ENCODE measurements around the gene CHST9.
A peak's percentile ranks its signal among the peaks of the same experiment; 100 is the strongest.
"Not testable (repeated sequence)": the region's sequence is repeated elsewhere in the genome, so short reads cannot be mapped to it uniquely, and the experiment has no call there.

CHST9 gene

GRCh38 chr18:26940744-26941398 is 244.2 kb downstream of the CHST9 start:
- no peaks in the 10 kb centered on the region for H3K9me3 ChIP-seq (ENCODE audit: control insufficient read depth, insufficient read depth, low read length)
- no peaks in the 10 kb centered on the region for H3K27me3 ChIP-seq (ENCODE audit: control insufficient read depth, insufficient read depth, low read length)
- no peaks in the 10 kb centered on the region for H3K36me3 ChIP-seq (ENCODE audit: control insufficient read depth, insufficient read depth, low read length)
- no peak overlapping the region for H3K4me3 ChIP-seq (ENCODE audit: low read depth, low read length)
- H3K4me1 ChIP-seq (ENCODE audit: control insufficient read depth, insufficient read depth, low read length): no peaks in the 10 kb centered on the region
- no peak overlapping the region for H3K27ac ChIP-seq (ENCODE audit: low read depth, low read length)
- H3K9ac ChIP-seq (ENCODE audit: low read depth, low read length): no peak overlapping the region

GRCh38 chr18:26931659-26932058 is 253.4 kb downstream of the CHST9 start:
- H3K27ac ChIP-seq (ENCODE audit: low read depth, low read length): no peak overlapping the region
- H3K9ac ChIP-seq (ENCODE audit: low read depth, low read length): no peak overlapping the region
- no peak overlapping the region for H3K4me3 ChIP-seq (ENCODE audit: low read depth, low read length)
- H3K36me3 ChIP-seq (ENCODE audit: control insufficient read depth, insufficient read depth, low read length): no peaks in the 10 kb centered on the region
- H3K9me3 ChIP-seq (ENCODE audit: control insufficient read depth, insufficient read depth, low read length): no peaks in the 10 kb centered on the region
- no peaks in the 10 kb centered on the region for H3K27me3 ChIP-seq (ENCODE audit: control insufficient read depth, insufficient read depth, low read length)
- H3K4me1 ChIP-seq (ENCODE audit: control insufficient read depth, insufficient read depth, low read length): peaks cover 20% of the 10 kb centered on the region

- Histone ChIP-seq H3K9me3 (ENCODE audit: control insufficient read depth, insufficient read depth, low read length) (no peaks in the 10 kb centered on the region), H3K27me3 (ENCODE audit: control insufficient read depth, insufficient read depth, low read length) (no peaks in the 10 kb centered on the region), H3K27ac (ENCODE audit: low read depth, low read length) (no peak overlapping the region), H3K9ac (ENCODE audit: low read depth, low read length) (no peak overlapping the region), H3K36me3 (ENCODE audit: control insufficient read depth, insufficient read depth, low read length) (no peaks in the 10 kb centered on the region), H3K4me3 (ENCODE audit: low read depth, low read length) (no peak overlapping the region), H3K4me1 (ENCODE audit: control insufficient read depth, insufficient read depth, low read length) (peaks cover 20% of the 10 kb centered on the region)
These were observed 254.5 kb downstream of the CHST9 start for GRCh38 chr18:26930630-26931029.

GRCh38 chr18:26928670-26929313 is 256.3 kb downstream of the CHST9 start:
- peaks cover 20% of the 10 kb centered on the region for H3K4me1 ChIP-seq (ENCODE audit: control insufficient read depth, insufficient read depth, low read length)
- H3K36me3 ChIP-seq (ENCODE audit: control insufficient read depth, insufficient read depth, low read length): no peaks in the 10 kb centered on the region
- no peaks in the 10 kb centered on the region for H3K9me3 ChIP-seq (ENCODE audit: control insufficient read depth, insufficient read depth, low read length)
- no peak overlapping the region for H3K4me3 ChIP-seq (ENCODE audit: low read depth, low read length)
- no peak overlapping the region for H3K27ac ChIP-seq (ENCODE audit: low read depth, low read length)
- no peaks in the 10 kb centered on the region for H3K27me3 ChIP-seq (ENCODE audit: control insufficient read depth, insufficient read depth, low read length)
- H3K9ac ChIP-seq (ENCODE audit: low read depth, low read length): no peak overlapping the region

GRCh38 chr18:26927822-26928221 is 257.3 kb downstream of the CHST9 start:
- not testable (repeated sequence) for H3K9ac ChIP-seq (ENCODE audit: low read depth, low read length); H3K36me3 ChIP-seq (ENCODE audit: control insufficient read depth, insufficient read depth, low read length); H3K4me3 ChIP-seq (ENCODE audit: low read depth, low read length); H3K27me3 ChIP-seq (ENCODE audit: control insufficient read depth, insufficient read depth, low read length); H3K9me3 ChIP-seq (ENCODE audit: control insufficient read depth, insufficient read depth, low read length)
- Histone ChIP-seq H3K4me1 (ENCODE audit: control insufficient read depth, insufficient read depth, low read length) (peaks cover 20% of the 10 kb centered on the region), H3K27ac (ENCODE audit: low read depth, low read length) (peak overlapping the region; percentile 27)

GRCh38 chr18:26926066-26926675 is 258.9 kb downstream of the CHST9 start:
- Histone ChIP-seq H3K27ac (ENCODE audit: low read depth, low read length) (no peak overlapping the region), H3K27me3 (ENCODE audit: control insufficient read depth, insufficient read depth, low read length) (no peaks in the 10 kb centered on the region), H3K36me3 (ENCODE audit: control insufficient read depth, insufficient read depth, low read length) (no peaks in the 10 kb centered on the region), H3K4me3 (ENCODE audit: low read depth, low read length) (no peak overlapping the region), H3K9ac (ENCODE audit: low read depth, low read length) (no peak overlapping the region), H3K4me1 (ENCODE audit: control insufficient read depth, insufficient read depth, low read length) (peaks cover 24% of the 10 kb centered on the region), H3K9me3 (ENCODE audit: control insufficient read depth, insufficient read depth, low read length) (no peaks in the 10 kb centered on the region)

- H3K27me3 ChIP-seq (ENCODE audit: control insufficient read depth, insufficient read depth, low read length): no peaks in the 10 kb centered on the region
- H3K9ac ChIP-seq (ENCODE audit: low read depth, low read length): no peak overlapping the region
- H3K4me1 ChIP-seq (ENCODE audit: control insufficient read depth, insufficient read depth, low read length): peaks cover 24% of the 10 kb centered on the region
- H3K27ac ChIP-seq (ENCODE audit: low read depth, low read length): no peak overlapping the region
- no peaks in the 10 kb centered on the region for H3K36me3 ChIP-seq (ENCODE audit: control insufficient read depth, insufficient read depth, low read length)
- no peaks in the 10 kb centered on the region for H3K9me3 ChIP-seq (ENCODE audit: control insufficient read depth, insufficient read depth, low read length)
- no peak overlapping the region for H3K4me3 ChIP-seq (ENCODE audit: low read depth, low read length)
These were observed 259.8 kb downstream of the CHST9 start for GRCh38 chr18:26925313-26925712.

GRCh38 chr18:26922313-26922712 is 262.8 kb downstream of the CHST9 start:
- Histone ChIP-seq H3K4me1 (ENCODE audit: control insufficient read depth, insufficient read depth, low read length) (peaks cover 10% of the 10 kb centered on the region), H3K9ac (ENCODE audit: low read depth, low read length) (no peak overlapping the region), H3K27me3 (ENCODE audit: control insufficient read depth, insufficient read depth, low read length) (no peaks in the 10 kb centered on the region), H3K9me3 (ENCODE audit: control insufficient read depth, insufficient read depth, low read length) (no peaks in the 10 kb centered on the region), H3K4me3 (ENCODE audit: low read depth, low read length) (no peak overlapping the region), H3K27ac (ENCODE audit: low read depth, low read length) (no peak overlapping the region), H3K36me3 (ENCODE audit: control insufficient read depth, insufficient read depth, low read length) (no peaks in the 10 kb centered on the region)

- Histone ChIP-seq H3K4me3 (ENCODE audit: low read depth, low read length) (no peak overlapping the region), H3K27ac (ENCODE audit: low read depth, low read length) (no peak overlapping the region), H3K4me1 (ENCODE audit: control insufficient read depth, insufficient read depth, low read length) (peaks cover 3% of the 10 kb centered on the region; the same call in 1 of the 2 replicates)
These were observed 264.5 kb downstream of the CHST9 start for GRCh38 chr18:26920644-26921043.

GRCh38 chr18:26919627-26920026 is 265.5 kb downstream of the CHST9 start:
- H3K9ac ChIP-seq (ENCODE audit: low read depth, low read length): no peak overlapping the region
- H3K9me3 ChIP-seq (ENCODE audit: control insufficient read depth, insufficient read depth, low read length): no peaks in the 10 kb centered on the region
- H3K27me3 ChIP-seq (ENCODE audit: control insufficient read depth, insufficient read depth, low read length): no peaks in the 10 kb centered on the region
- no peak overlapping the region for H3K27ac ChIP-seq (ENCODE audit: low read depth, low read length)
- H3K4me1 ChIP-seq (ENCODE audit: control insufficient read depth, insufficient read depth, low read length): peaks cover 3% of the 10 kb centered on the region; the same call in 1 of the 2 replicates
- no peaks in the 10 kb centered on the region for H3K36me3 ChIP-seq (ENCODE audit: control insufficient read depth, insufficient read depth, low read length)
- H3K4me3 ChIP-seq (ENCODE audit: low read depth, low read length): no peak overlapping the region

More at GRCh38 chr18:26920644-26921043, 264.5 kb downstream of the CHST9 start:
- H3K9me3 ChIP-seq (ENCODE audit: control insufficient read depth, insufficient read depth, low read length): no peaks in the 10 kb centered on the region
- H3K36me3 ChIP-seq (ENCODE audit: control insufficient read depth, insufficient read depth, low read length): no peaks in the 10 kb centered on the region
- H3K9ac ChIP-seq (ENCODE audit: low read depth, low read length): no peak overlapping the region
- H3K27me3 ChIP-seq (ENCODE audit: control insufficient read depth, insufficient read depth, low read length): no peaks in the 10 kb centered on the region

GRCh38 chr18:26919201-26919600 is 265.9 kb downstream of the CHST9 start:
- H3K4me3 ChIP-seq (ENCODE audit: low read depth, low read length): no peak overlapping the region
- no peak overlapping the region for H3K27ac ChIP-seq (ENCODE audit: low read depth, low read length)
- no peaks in the 10 kb centered on the region for H3K9me3 ChIP-seq (ENCODE audit: control insufficient read depth, insufficient read depth, low read length)
- H3K9ac ChIP-seq (ENCODE audit: low read depth, low read length): no peak overlapping the region
- H3K4me1 ChIP-seq (ENCODE audit: control insufficient read depth, insufficient read depth, low read length): peaks cover 3% of the 10 kb centered on the region; the same call in 1 of the 2 replicates
- no peaks in the 10 kb centered on the region for H3K27me3 ChIP-seq (ENCODE audit: control insufficient read depth, insufficient read depth, low read length)
- no peaks in the 10 kb centered on the region for H3K36me3 ChIP-seq (ENCODE audit: control insufficient read depth, insufficient read depth, low read length)

All from HUES48 (cell line).